Raji (cell line): ENCODE data around the gene OTUD7B.

Source experiments
- POLR2A ChIP-seq: IDR thresholded peaks from 2 replicates; pipeline ENCODE4 v1.6.1; 2011; ENCODE audit warnings: low read depth, low read length, control low read depth; ENCODE audit not compliant: insufficient read depth

The OTUD7B gene

DNA sequence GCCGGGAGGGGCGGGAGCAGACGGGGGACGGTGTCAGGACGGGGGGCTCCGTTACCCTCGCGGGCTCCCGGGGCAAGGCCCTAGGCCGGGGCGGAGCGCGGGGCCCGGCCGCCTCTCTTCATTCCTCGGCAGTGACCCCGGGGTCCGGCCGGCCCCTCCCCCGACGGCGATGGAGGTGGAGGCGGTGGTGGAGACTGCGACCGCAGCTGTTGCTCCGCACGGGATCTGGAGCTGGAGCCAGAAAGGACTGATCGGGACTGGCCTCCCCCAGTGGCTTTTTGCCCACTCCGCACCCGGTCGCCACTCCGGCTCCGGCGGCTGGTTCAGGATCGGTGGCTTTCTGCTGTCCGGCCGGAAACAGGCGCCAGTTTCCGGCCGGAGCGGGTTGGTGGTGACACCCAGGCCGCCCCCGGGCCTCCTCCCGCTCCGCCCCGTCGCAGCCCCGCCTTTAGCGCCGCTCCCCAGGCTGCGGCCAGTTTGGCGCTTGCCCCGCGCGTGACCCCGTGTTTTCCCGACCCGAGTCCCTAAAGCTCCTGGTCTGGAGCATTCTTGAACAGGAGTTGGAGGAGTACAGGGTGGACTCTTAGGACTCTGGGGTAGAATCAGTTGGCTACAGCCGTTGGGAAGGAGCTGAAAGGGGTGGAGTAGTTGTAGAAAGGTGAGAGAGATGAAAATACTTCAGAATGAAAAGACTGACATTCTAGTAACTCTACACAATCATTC, at the start of gene OTUD7B:
Gene OTUD7B, minus strand, starts transcription at position 334 of the 723 bp plus-strand sequence. CDS start 33,216 bp downstream, outside the sequence.
- no peak for TF ChIP-seq POLR2A

GRCh38 chr1:150060260-150060659, 49.7 kb upstream of the OTUD7B start:
- no peak for TF ChIP-seq POLR2A

GRCh38 chr1:150056407-150056806, 45.9 kb upstream of the OTUD7B start:
- no peak for TF ChIP-seq POLR2A

GRCh38 chr1:150053926-150054325, 43.4 kb upstream of the OTUD7B start:
- no peak for TF ChIP-seq POLR2A

DNA sequence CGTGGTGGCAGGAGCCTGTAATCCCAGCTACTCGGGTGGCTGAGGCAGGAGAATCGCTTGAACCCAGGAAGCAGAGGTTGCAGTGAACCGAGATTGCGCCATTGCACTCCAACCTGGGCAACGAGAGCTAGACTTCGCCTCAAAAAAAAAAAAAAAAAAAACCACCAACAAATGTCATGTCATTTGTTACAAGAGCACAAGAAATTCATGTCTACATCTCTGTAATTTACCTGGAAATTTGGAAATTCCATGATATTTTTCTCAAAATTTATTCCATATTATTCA, 40.5 kb upstream of the OTUD7B start:
- TF ChIP-seq POLR2A = no peak

DNA sequence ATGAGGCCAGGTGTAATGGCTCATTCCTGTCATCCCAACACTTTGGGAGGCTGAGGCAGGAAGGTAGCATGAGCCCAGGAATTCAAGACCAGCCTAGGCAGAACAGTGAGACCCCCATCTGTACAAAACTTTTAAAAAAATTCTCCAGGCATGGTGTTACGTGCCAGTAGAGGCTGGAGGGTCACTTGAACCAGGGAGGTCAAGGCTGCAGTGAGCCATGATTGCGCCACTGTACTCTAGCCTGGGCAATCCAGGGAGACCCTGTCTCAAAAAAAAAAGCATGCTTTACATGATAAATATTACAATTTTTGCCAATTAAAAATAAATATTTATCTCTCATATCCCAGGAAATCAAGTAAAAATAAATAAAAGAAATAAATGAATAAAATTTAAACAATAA, 39.4 kb upstream of the OTUD7B start:
- no peak for TF ChIP-seq POLR2A

- no peak for TF ChIP-seq POLR2A
These were observed 23.8 kb upstream of the OTUD7B start for GRCh38 chr1:150034336-150034735.

DNA sequence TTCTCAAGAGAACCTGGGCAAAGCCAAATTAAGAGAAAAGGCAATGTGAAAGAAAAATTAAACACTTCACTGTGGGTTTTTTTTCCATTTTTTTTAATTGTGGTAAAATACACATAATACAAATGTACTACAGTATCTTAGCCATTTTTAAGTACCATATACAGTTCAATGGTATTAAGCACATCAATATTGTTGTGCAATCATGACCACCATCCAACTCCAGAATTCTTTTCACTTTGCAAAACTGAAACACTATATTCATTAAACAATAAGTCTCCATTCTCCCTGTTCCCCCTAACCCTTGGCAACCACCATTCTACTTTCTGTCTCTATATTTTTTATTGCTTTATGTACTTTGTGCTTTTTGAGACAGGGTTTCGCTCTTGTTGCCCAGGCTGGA, 17.8 kb upstream of the OTUD7B start:
- TF ChIP-seq POLR2A = no peak

DNA sequence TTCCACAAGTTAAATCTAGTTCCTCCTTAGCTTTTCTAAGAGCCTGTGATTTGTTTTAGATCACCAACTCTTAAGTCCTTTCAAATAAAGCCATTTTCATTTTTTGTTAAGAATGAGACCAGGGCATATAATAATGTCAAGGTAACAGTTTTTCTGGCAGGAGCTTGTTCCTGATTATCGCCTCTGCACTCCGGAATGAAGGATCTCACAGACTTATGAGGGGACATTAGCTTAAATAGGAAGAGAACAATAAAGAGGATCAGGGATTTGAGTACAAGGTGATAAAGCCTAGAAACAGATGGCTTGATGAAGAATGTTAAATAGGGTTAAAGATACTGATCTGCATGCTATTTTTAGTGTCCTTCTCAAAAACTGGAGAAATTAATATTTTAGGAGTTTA, 13.6 kb upstream of the OTUD7B start:
- TF ChIP-seq POLR2A = no peak

GRCh38 chr1:150022357-150022756, 11.8 kb upstream of the OTUD7B start:
- TF ChIP-seq POLR2A = no peak

GRCh38 chr1:150021191-150021694, 10.7 kb upstream of the OTUD7B start:
- TF ChIP-seq POLR2A = no peak

DNA sequence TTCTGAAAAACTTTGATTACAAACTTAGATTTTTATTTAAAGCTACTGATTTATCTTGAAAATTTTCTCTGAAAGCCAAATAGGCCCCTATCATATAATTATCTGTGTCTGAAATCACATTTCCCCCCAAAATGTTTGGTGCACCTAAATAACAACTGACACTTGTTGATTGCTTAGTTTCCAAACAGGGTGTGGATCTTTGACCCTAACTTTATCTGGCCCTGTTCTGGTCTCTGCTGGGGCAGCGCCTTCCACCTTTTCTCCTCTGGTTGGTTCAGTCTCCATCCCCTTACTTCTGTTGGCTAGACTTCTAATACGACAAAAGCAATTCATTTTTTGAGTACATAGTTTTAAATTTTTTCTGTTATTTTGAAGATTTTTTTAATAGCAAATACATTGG, 10.2 kb upstream of the OTUD7B start:
- TF ChIP-seq POLR2A = no peak

- no peak for TF ChIP-seq POLR2A
These were observed 7.6 kb upstream of the OTUD7B start for GRCh38 chr1:150018165-150018564.

GRCh38 chr1:150017206-150017750, 6.8 kb upstream of the OTUD7B start:
- TF ChIP-seq POLR2A = no peak

GRCh38 chr1:150015651-150016131, 5.2 kb upstream of the OTUD7B start:
- no peak for TF ChIP-seq POLR2A

DNA sequence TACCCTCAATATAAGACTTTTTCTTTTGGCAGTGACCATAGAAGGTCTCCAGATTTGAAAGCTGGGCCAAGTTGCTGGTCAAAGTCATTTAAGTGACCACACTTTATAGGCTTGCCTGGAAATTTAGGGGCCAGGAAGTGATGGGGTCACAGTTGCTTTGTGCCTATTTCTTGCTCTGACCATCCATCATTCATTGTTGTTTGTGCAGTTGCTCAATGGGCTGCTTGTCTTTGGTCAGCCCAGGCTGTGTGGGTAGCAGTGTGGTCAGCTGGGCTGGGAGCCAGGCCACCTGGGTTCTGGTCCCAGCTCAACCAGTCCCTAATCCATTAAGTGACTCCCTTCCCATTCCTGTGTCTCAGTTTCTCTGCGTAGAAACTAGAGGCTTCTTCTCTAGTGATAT, 2.1 kb upstream of the OTUD7B start:
- no peak for TF ChIP-seq POLR2A

DNA sequence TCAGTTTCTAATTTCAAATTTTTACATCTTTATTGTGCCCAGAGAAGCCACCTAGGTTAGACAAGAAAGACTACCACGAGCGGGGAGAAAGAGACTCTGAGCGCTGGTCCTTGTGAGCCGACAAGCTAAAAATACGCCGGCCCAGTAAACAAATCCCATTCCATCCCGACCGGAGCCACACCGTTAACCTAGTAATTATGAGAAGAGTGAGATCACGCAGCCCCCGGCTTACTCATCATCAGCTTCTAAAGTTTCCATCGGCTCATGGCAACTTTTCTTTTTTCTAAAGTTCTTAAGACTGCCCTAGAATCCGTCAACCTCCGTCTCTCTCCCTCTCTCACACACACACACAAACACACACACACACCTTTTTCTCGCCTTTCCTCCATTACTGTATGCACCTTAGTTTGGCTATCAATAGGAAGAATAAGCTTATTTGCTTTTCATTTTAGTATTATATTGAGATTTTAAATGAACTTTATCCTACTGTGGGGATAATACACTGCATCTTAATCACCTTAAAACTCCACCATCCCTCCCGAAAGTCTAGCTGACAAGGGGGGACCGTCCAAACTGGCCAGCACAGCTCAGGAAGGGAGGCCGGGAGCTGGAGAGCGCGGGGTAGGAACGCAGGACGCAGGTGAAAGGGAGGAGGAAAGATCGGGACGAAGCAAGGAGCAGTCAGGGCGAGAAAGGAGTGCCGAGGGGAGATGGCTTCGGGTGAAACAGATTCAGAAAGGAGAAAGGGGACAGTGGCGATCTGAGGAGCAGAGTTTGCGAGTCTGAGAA, 728 bp downstream of the OTUD7B start:
- no peak; the same call in 1 of the 2 replicates for TF ChIP-seq POLR2A

DNA sequence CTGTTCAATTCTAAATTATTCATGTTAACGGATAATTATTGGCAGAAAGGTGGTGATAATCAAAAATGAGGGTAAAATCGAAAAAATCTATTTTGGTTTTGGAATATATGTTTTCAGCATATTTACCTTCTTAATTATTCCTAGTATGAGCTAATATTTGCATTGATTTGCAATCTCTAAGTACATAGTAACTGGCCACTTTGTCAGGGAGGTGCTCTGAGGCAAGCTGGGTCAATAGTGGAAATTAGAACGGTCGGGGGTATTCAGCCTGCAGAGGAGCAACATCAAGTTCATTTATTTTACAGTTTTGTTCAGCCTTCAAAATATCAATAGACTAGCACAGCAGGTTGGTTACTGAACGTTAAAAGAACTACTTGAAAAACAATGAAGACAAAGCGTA, 1.8 kb downstream of the OTUD7B start:
- no peak for TF ChIP-seq POLR2A
